Putamen (tissue), 1 donor: ENCODE results near the gene TMEM132A.

Source experiments
- DNase-seq: peaks from one replicate; pipeline ENCODE4 v3.0.0-alpha.2; 2016; ENCODE audit warnings: low spot score

Gene TMEM132A

GRCh38 chr11:60924110-60924905 lies at the start of gene TMEM132A:
Gene TMEM132A (plus strand): TSS chr11:60924460. CDS start chr11:60924634, 174 bp downstream.
- DNase-seq = peak; percentile 81

GRCh38 chr11:60875366-60876167 lies 48.7 kb upstream of the TMEM132A start:
- no peak for DNase-seq

GRCh38 chr11:60876168-60876485 lies 48.1 kb upstream of the TMEM132A start:
- no peak for DNase-seq

- DNase-seq = no peak
Measured at GRCh38 chr11:60878245-60879101, 45.8 kb upstream of the TMEM132A start.

GRCh38 chr11:60879104-60879503 lies 45.2 kb upstream of the TMEM132A start:
- no peak for DNase-seq

GRCh38 chr11:60879971-60880588 lies 44.2 kb upstream of the TMEM132A start:
- DNase-seq = no peak

GRCh38 chr11:60880643-60881282 lies 43.5 kb upstream of the TMEM132A start:
- DNase-seq = no peak

GRCh38 chr11:60887556-60887955 lies 36.7 kb upstream of the TMEM132A start:
- DNase-seq = no peak

- DNase-seq = no peak
Measured at GRCh38 chr11:60889869-60890311, 34.4 kb upstream of the TMEM132A start.

- no peak for DNase-seq
Measured at GRCh38 chr11:60890696-60891095, 33.6 kb upstream of the TMEM132A start.

- no peak for DNase-seq
Measured at GRCh38 chr11:60891103-60891741, 33.0 kb upstream of the TMEM132A start.

GRCh38 chr11:60895687-60896086 lies 28.6 kb upstream of the TMEM132A start:
- DNase-seq = no peak

GRCh38 chr11:60897496-60897895 lies 26.8 kb upstream of the TMEM132A start:
- no peak for DNase-seq

GRCh38 chr11:60899046-60899936 lies 25.0 kb upstream of the TMEM132A start:
- no peak for DNase-seq

- no peak for DNase-seq
Measured at GRCh38 chr11:60899977-60900376, 24.3 kb upstream of the TMEM132A start.

- no peak for DNase-seq
Measured at GRCh38 chr11:60900673-60901404, 23.4 kb upstream of the TMEM132A start.

GRCh38 chr11:60902625-60903024 lies 21.6 kb upstream of the TMEM132A start:
- no peak for DNase-seq

GRCh38 chr11:60905047-60905446 lies 19.2 kb upstream of the TMEM132A start:
- no peak for DNase-seq

- DNase-seq = no peak
Measured at GRCh38 chr11:60905551-60906113, 18.6 kb upstream of the TMEM132A start.
